SH-SY5Y (cell line): ENCODE data around the gene NOTCH3.

Source experiments
- GATA2 ChIP-seq: IDR thresholded peaks from 2 replicates; pipeline ENCODE4 v1.6.1; 2011; ENCODE audit warnings: mild to moderate bottlenecking, low read depth, low read length
- GATA3 ChIP-seq: IDR thresholded peaks from 2 replicates; pipeline ENCODE4 v1.6.1; 2011; ENCODE audit warnings: low read depth, mild to moderate bottlenecking, low read length, moderate library complexity

The NOTCH3 gene

GRCh38 chr19:15195371-15196334, 5.1 kb downstream of the NOTCH3 start:
- TF ChIP-seq GATA2 (no peak), GATA3 (no peak)

GRCh38 chr19:15194938-15195337, 5.9 kb downstream of the NOTCH3 start:
- TF ChIP-seq GATA3 (no peak), GATA2 (no peak)

GRCh38 chr19:15191982-15192381, 8.8 kb downstream of the NOTCH3 start:
- TF ChIP-seq GATA2 (no peak), GATA3 (no peak)

GRCh38 chr19:15191514-15191913, 9.3 kb downstream of the NOTCH3 start:
- TF ChIP-seq GATA2 = no peak
- TF ChIP-seq GATA3 = no peak

- TF ChIP-seq GATA2 = no peak
- no peak for TF ChIP-seq GATA3
These were observed 11.9 kb downstream of the NOTCH3 start for GRCh38 chr19:15188851-15189250.

GRCh38 chr19:15187026-15188007, 13.5 kb downstream of the NOTCH3 start:
- TF ChIP-seq GATA3 (no peak), GATA2 (no peak)

- TF ChIP-seq GATA3 = no peak
- TF ChIP-seq GATA2 = no peak
These were observed 15.6 kb downstream of the NOTCH3 start for GRCh38 chr19:15185188-15185587.

GRCh38 chr19:15184776-15185175, 16.0 kb downstream of the NOTCH3 start:
- TF ChIP-seq GATA2 (no peak), GATA3 (no peak)

- no peak for TF ChIP-seq GATA3
These were observed 19.4 kb downstream of the NOTCH3 start for GRCh38 chr19:15181394-15181793.

- no peak for TF ChIP-seq GATA2
These were observed 20.1 kb downstream of the NOTCH3 start for GRCh38 chr19:15180451-15181390.

GRCh38 chr19:15178629-15179308, 22.0 kb downstream of the NOTCH3 start:
- TF ChIP-seq GATA2 = no peak
- no peak for TF ChIP-seq GATA3

- no peak for TF ChIP-seq GATA3
- TF ChIP-seq GATA2 = no peak
These were observed 23.3 kb downstream of the NOTCH3 start for GRCh38 chr19:15177269-15178116.
